Suppressor macrophage (primary cell): ENCODE data around the gene ADAMTSL1.

Source experiments
- DNase-seq, 4 experiments: peaks; one replicate each; pipeline ENCODE4 v3.0.0-alpha.2; 2020 to 2022

Gene ADAMTSL1

GRCh38 chr9:18668944-18669343, 195.0 kb downstream of the ADAMTSL1 start:
- DNase-seq: no peak

- no peak for DNase-seq
These were observed 198.8 kb downstream of the ADAMTSL1 start for GRCh38 chr9:18672706-18673105.

- no peak for DNase-seq
These were observed 199.2 kb downstream of the ADAMTSL1 start for GRCh38 chr9:18673179-18673578.

- DNase-seq: no peak
These were observed 201.4 kb downstream of the ADAMTSL1 start for GRCh38 chr9:18675332-18675731.

GRCh38 chr9:18675973-18676372, 202.0 kb downstream of the ADAMTSL1 start:
- DNase-seq: no peak

GRCh38 chr9:18676525-18676924, 202.6 kb downstream of the ADAMTSL1 start:
- no peak for DNase-seq

- no peak for DNase-seq
These were observed 205.1 kb downstream of the ADAMTSL1 start for GRCh38 chr9:18678821-18679590.

GRCh38 chr9:18682907-18683306, 209.0 kb downstream of the ADAMTSL1 start:
- DNase-seq: no peak

GRCh38 chr9:18683312-18683711, 209.4 kb downstream of the ADAMTSL1 start:
- no peak for DNase-seq

GRCh38 chr9:18683851-18684250, 209.9 kb downstream of the ADAMTSL1 start:
- no peak for DNase-seq

GRCh38 chr9:18684593-18685317, 210.8 kb downstream of the ADAMTSL1 start:
- no peak for DNase-seq

GRCh38 chr9:18688581-18689565, 214.9 kb downstream of the ADAMTSL1 start:
- no peak for DNase-seq

- no peak for DNase-seq
These were observed 216.0 kb downstream of the ADAMTSL1 start for GRCh38 chr9:18689921-18690320.

GRCh38 chr9:18692268-18692667, 218.3 kb downstream of the ADAMTSL1 start:
- DNase-seq: no peak

- no peak for DNase-seq
These were observed 219.0 kb downstream of the ADAMTSL1 start for GRCh38 chr9:18692962-18693361.

GRCh38 chr9:18694959-18695668, 221.2 kb downstream of the ADAMTSL1 start:
- DNase-seq: no peak

- no peak for DNase-seq
These were observed 225.0 kb downstream of the ADAMTSL1 start for GRCh38 chr9:18698992-18699391.

GRCh38 chr9:18699764-18700163, 225.8 kb downstream of the ADAMTSL1 start:
- DNase-seq: no peak

GRCh38 chr9:18700714-18701113, 226.8 kb downstream of the ADAMTSL1 start:
- no peak for DNase-seq

- DNase-seq: no peak
These were observed 229.4 kb downstream of the ADAMTSL1 start for GRCh38 chr9:18703151-18703900.

- no peak for DNase-seq
These were observed 230.0 kb downstream of the ADAMTSL1 start for GRCh38 chr9:18703901-18704379.
